Endothelial cell of umbilical vein (primary cell): Measurements from ENCODE around the gene SKAP1. TPM values are rescaled to one million over a fixed set of nuclear protein-coding genes. Genes with fewer than 3 reads are reported as not detected.
A peak's percentile ranks its signal among the peaks of the same experiment; 100 is the strongest.

ENCODE experiments used
- BruUV-seq: library from RNA; stranded (reverse); fragments of 400-500 nt; replicated peaks from 2 replicates; lab custom pipeline; 2021; lab: Mats Ljungman, UMichigan
- CTCF ChIA-PET: fragments of 300-600, 350-600 bp; sonication (Branson Sonifier 250); formaldehyde crosslinking; loops from one replicate; lab custom pipeline; 2021; ENCODE audit warnings: antibody characterized with exemption, inconsistent platforms; lab: Charles Lee
- POLR2A ChIA-PET: fragments of 300-600, 350-600 bp; sonication (Branson Sonifier 250); formaldehyde crosslinking; loops from one replicate; lab custom pipeline; 2021; ENCODE audit warnings: antibody characterized with exemption, inconsistent platforms; lab: Charles Lee
- DNase-seq: peaks from one replicate; pipeline ENCODE4 v3.0.0-alpha.2; 2011; ENCODE audit warnings: low read depth, low spot score
- FAIRE-seq: peaks from 2 replicates; lab custom pipeline; 2011; peaks lifted over from hg19 to GRCh38; lab: Jason Lieb, UNC
- H2AFZ ChIP-seq: 2 replicates; pipeline ENCODE4 v1.6.0; 2012; ENCODE audit warnings: low read depth, low read length, control low read depth, inconsistent platforms
- H3K27ac ChIP-seq: 2 replicates; pipeline ENCODE4 v1.5.1; 2011; ENCODE audit warnings: low read depth, mild to moderate bottlenecking, control low read depth, low read length, moderate library complexity; ENCODE audit not compliant: insufficient read depth
- H3K27me3 ChIP-seq, 2 experiments: 2 replicates each; pipeline versions ENCODE4 v1.6.0 to v1.6.1; 2011; ENCODE audit warnings: low read length in 2 of 2, mixed read lengths in 1 of 2; ENCODE audit not compliant: control insufficient read depth in 2 of 2, insufficient read depth in 2 of 2
- H3K36me3 ChIP-seq, 2 experiments: 2 replicates in 1 of 2; 3 replicates in 1 of 2; pipeline ENCODE4 v1.5.1; 2011; ENCODE audit warnings: low read length in 2 of 2, mild to moderate bottlenecking in 1 of 2, moderate library complexity in 1 of 2; ENCODE audit not compliant: control insufficient read depth in 2 of 2, insufficient read depth in 2 of 2; ENCODE audit errors: extremely low read depth in 1 of 2
- H3K4me1 ChIP-seq: 3 replicates; pipeline ENCODE4 v1.5.1; 2011; ENCODE audit warnings: mild to moderate bottlenecking, low read length; ENCODE audit not compliant: control insufficient read depth, insufficient read depth; ENCODE audit errors: extremely low read depth
- H3K4me2 ChIP-seq: 2 replicates; pipeline ENCODE4 v1.6.1; 2011; ENCODE audit warnings: low read length, control low read depth, mixed read lengths; ENCODE audit not compliant: insufficient read depth
- H3K4me3 ChIP-seq, 3 experiments: fragments of 200-600 bp in 1 of 3; sonication (generic), shearing (Covaris generic) in 1 of 3; replicated peaks in 1 of 3; 2 replicates each; pipeline ENCODE4 v1.5.1; 2011 to 2016; ENCODE audit warnings: control low read depth in 3 of 3, low read length in 3 of 3, mild to moderate bottlenecking in 2 of 3, inconsistent platforms in 1 of 3, low read depth in 1 of 3, moderate library complexity in 1 of 3; ENCODE audit not compliant: insufficient read depth in 1 of 3
- H3K79me2 ChIP-seq: 2 replicates; pipeline ENCODE4 v1.6.0; 2012; ENCODE audit warnings: low read length, inconsistent platforms; ENCODE audit not compliant: control insufficient read depth, insufficient read depth
- H3K9ac ChIP-seq: replicated peaks from 2 replicates; pipeline ENCODE3; 2011; ENCODE audit warnings: low read length, control low read depth; ENCODE audit not compliant: insufficient read depth; ENCODE audit errors: extremely low read depth
- H3K9me1 ChIP-seq: replicated peaks from 3 replicates; pipeline ENCODE4 v1.6.0; 2011; ENCODE audit warnings: mild to moderate bottlenecking, low read length; ENCODE audit not compliant: control insufficient read depth, insufficient read depth; ENCODE audit errors: extremely low read depth
- H3K9me3 ChIP-seq: replicated peaks from 2 replicates; pipeline ENCODE4 v1.5.1; 2012; ENCODE audit warnings: low read length, inconsistent platforms; ENCODE audit not compliant: control insufficient read depth, insufficient read depth
- H4K20me1 ChIP-seq: replicated peaks from 2 replicates; pipeline ENCODE3; 2011; ENCODE audit warnings: mild to moderate bottlenecking, low read length; ENCODE audit not compliant: control insufficient read depth, insufficient read depth; ENCODE audit errors: extremely low read depth
- CTCF ChIP-seq, 2 donors: IDR thresholded peaks; 1 replicate in 1 of 2; 2 replicates in 1 of 2; pipeline ENCODE4 v1.5.1; 2011; ENCODE audit warnings: low read length in 2 of 2, mild to moderate bottlenecking in 2 of 2, moderate library complexity in 2 of 2, control low read depth in 1 of 2, inconsistent platforms in 1 of 2, low read depth in 1 of 2; ENCODE audit not compliant: insufficient read depth in 1 of 2; ENCODE audit errors: extremely low read depth in 1 of 2
- EZH2 ChIP-seq: IDR thresholded peaks from 2 replicates; pipeline ENCODE4 v1.6.1; 2012; ENCODE audit warnings: borderline replicate concordance, low read depth, mild to moderate bottlenecking, moderate library complexity, low read length, inconsistent platforms; ENCODE audit not compliant: severe bottlenecking
- FOS ChIP-seq: IDR thresholded peaks from 2 replicates; pipeline ENCODE4 v1.6.1; 2011; ENCODE audit warnings: mild to moderate bottlenecking, low read length, moderate library complexity, borderline replicate concordance; ENCODE audit not compliant: insufficient read depth
- GATA2 ChIP-seq: IDR thresholded peaks from 2 replicates; pipeline ENCODE4 v1.7.0; 2011; ENCODE audit warnings: low read depth, mild to moderate bottlenecking, moderate library complexity, mixed read lengths, low read length; ENCODE audit not compliant: insufficient read length, insufficient read depth
- JUN ChIP-seq: IDR thresholded peaks from 2 replicates; pipeline ENCODE4 v1.6.1; 2011; ENCODE audit warnings: borderline replicate concordance, low read depth; ENCODE audit not compliant: insufficient read length, insufficient read depth
- MAX ChIP-seq: IDR thresholded peaks from 2 replicates; pipeline ENCODE4 v1.6.1; 2011; ENCODE audit not compliant: insufficient read depth, insufficient read length
- MYC ChIP-seq: IDR thresholded peaks from one replicate; pipeline ENCODE4 v1.6.1; 2011; ENCODE audit warnings: mild to moderate bottlenecking, low read depth, low read length
- POLR2A ChIP-seq: IDR thresholded peaks from 2 replicates; pipeline ENCODE4 v1.6.1; 2012; ENCODE audit warnings: low read depth, mild to moderate bottlenecking, control low read depth, low read length
- POLR2AphosphoS5 ChIP-seq: IDR thresholded peaks from 2 replicates; pipeline ENCODE4 v1.6.1; 2012; ENCODE audit warnings: low read depth, mild to moderate bottlenecking, control low read depth, low read length, moderate library complexity; ENCODE audit not compliant: insufficient read depth
- dilution Hi-C: fragments of 300-500 bp; cut with MboI; formaldehyde crosslinking; loops from one replicate; pipeline ENCODE4 v1.15.0; 2019; ENCODE audit warnings: low sequenced_read_pairs; ENCODE audit not compliant: extremely low pct_ligation_motif_present
- intact Hi-C: fragments of 100-400 bp; cut with micrococcal nuclease; formaldehyde crosslinking; loops from one replicate; pipeline ENCODE4 v1.10.0; 2022
- polyA plus RNA-seq, 4 experiments: library from polyadenylated mRNA; depleted of rRNA in 3 of 4; stranded (reverse) in 3 of 4; unstranded in 1 of 4; fragments of >200 nt; gene quantifications; 2 replicates each; pipeline versions ENCODE4 v1.2.1 to v1.2.3, GENCODE V29; 2011 to 2012; ENCODE audit warnings: missing spikeins in 1 of 4
- total RNA-seq: library from RNA; stranded (reverse); gene quantifications from 2 replicates; pipeline ENCODE4 v1.2.3, GENCODE V29; 2021

Gene SKAP1
- total and polyA plus RNA-seq, 2 donors (not counting 3 experiments of a cell fraction or from before 2014, with no cell fraction given), result 0.75 TPM; not detected in 1

- FAIRE-seq, result no peak
- CTCF ChIA-PET, result interaction anchor here (1.0 to 1.8 kb wide), 7 partner anchors 62 to 637 kb away, joined by 3 to 6 read pairs (median 4); partner anchors contain the start of gene HOXB8
These were observed 276.2 kb downstream of the SKAP1 start for GRCh38 chr17:48153691-48154358.

More at GRCh38 chr17:48153691-48154358, 276.2 kb downstream of the SKAP1 start:
- Histone ChIP-seq H3K79me2 (no peaks in the 10 kb centered on the region), H3K9me1 (no peaks in the 10 kb centered on the region), H3K36me3 (no peaks in the 10 kb centered on the region), H4K20me1 (no peaks in the 10 kb centered on the region), H3K4me1 (no peaks in the 10 kb centered on the region), H2AFZ (no peak overlapping the region), H3K27me3 (peaks cover 26 to 36% of the 10 kb centered on the region in 2 experiments), H3K4me2 (no peak overlapping the region), H3K9me3 (no peaks in the 10 kb centered on the region), H3K4me3 (no peak overlapping the region), H3K27ac (no peak overlapping the region), H3K9ac (no peak overlapping the region)
- dilution Hi-C loops (no loop called here), intact Hi-C loops (loop anchor here (5.0 kb wide), 1 partner anchor 463 kb away; the partner anchor contains the start of gene HOXB8)
- DNase-seq, result peak; percentile 52
- POLR2A ChIA-PET, result no interaction called here
- TF ChIP-seq MAX (peak; percentile 23), MYC (no peak), JUN (no peak), EZH2 (no peak), GATA2 (no peak), POLR2AphosphoS5 (no peak), POLR2A (no peak), FOS (no peak), CTCF (IDR thresholded peaks at IDR 0.05; ENCODE audit: extremely low read depth in 1 of 2, insufficient read depth in 1 of 2, low read depth in 1 of 2, low read length in 2 of 2) (peak; percentile 31 to 38)
- no TSS peak for BruUV-seq
